ENCODE data around the gene MAP6D1.

- TF ChIP-seq, protein P1, sequence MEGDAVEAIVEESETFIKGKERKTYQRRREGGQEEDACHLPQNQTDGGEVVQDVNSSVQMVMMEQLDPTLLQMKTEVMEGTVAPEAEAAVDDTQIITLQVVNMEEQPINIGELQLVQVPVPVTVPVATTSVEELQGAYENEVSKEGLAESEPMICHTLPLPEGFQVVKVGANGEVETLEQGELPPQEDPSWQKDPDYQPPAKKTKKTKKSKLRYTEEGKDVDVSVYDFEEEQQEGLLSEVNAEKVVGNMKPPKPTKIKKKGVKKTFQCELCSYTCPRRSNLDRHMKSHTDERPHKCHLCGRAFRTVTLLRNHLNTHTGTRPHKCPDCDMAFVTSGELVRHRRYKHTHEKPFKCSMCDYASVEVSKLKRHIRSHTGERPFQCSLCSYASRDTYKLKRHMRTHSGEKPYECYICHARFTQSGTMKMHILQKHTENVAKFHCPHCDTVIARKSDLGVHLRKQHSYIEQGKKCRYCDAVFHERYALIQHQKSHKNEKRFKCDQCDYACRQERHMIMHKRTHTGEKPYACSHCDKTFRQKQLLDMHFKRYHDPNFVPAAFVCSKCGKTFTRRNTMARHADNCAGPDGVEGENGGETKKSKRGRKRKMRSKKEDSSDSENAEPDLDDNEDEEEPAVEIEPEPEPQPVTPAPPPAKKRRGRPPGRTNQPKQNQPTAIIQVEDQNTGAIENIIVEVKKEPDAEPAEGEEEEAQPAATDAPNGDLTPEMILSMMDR (IDR thresholded peaks at IDR 0.05; ENCODE audit: borderline replicate concordance, extremely low read depth, low read length, poor library complexity, severe bottlenecking): no peak
- TF ChIP-seq EZH2 (IDR thresholded peaks at IDR 0.05; ENCODE audit: borderline replicate concordance, low read depth, low read length, severe bottlenecking): no peak
These were observed 1.4 kb downstream of the MAP6D1 start for GRCh38 chr3:183823963-183824362.

All from DND-41 (cell line).